Chondrocyte (in vitro differentiated cells): ENCODE measurements around the gene SRPX. TPM values are rescaled to one million over a fixed set of nuclear protein-coding genes. Genes with fewer than 3 reads are reported as not detected.

ENCODE experiments used
- DNase-seq: peaks from one replicate; pipeline ENCODE4 v3.0.0; 2021; ENCODE audit warnings: mixed read lengths, low spot score
- H3K27ac Mint-ChIP-seq: one replicate; pipeline ENCODE4 v1.8.0; 2021; ENCODE audit warnings: mild to moderate bottlenecking, moderate library complexity, mixed read lengths; ENCODE audit not compliant: unreplicated experiment
- H3K27me3 Mint-ChIP-seq: 2 replicates; pipeline ENCODE4 v1.8.0; 2021; ENCODE audit warnings: low read depth, mixed read lengths
- H3K36me3 Mint-ChIP-seq: 2 replicates; pipeline ENCODE4 v1.8.0; 2021; ENCODE audit warnings: low read depth, mixed read lengths
- H3K4me1 Mint-ChIP-seq: 2 replicates; pipeline ENCODE4 v1.8.0; 2021; ENCODE audit warnings: low read depth, mild to moderate bottlenecking, mixed read lengths
- H3K4me3 Mint-ChIP-seq: one replicate; pipeline ENCODE4 v1.8.0; 2021; ENCODE audit warnings: mild to moderate bottlenecking, moderate library complexity, mixed read lengths; ENCODE audit not compliant: unreplicated experiment
- H3K9me3 Mint-ChIP-seq: 2 replicates; pipeline ENCODE4 v1.8.0; 2021; ENCODE audit warnings: low read depth, mixed read lengths
- total RNA-seq: library from RNA; stranded (reverse); gene quantifications from 3 replicates; pipeline ENCODE4 v1.2.1, GENCODE V29; 2021
- TF ChIP-seq, protein P1 (sequence below): fragments of 200-600 bp; sonication (generic); IDR thresholded peaks from 2 replicates; pipeline ENCODE4 v1.5.0; 2021; ENCODE audit warnings: antibody characterized with exemption, mild to moderate bottlenecking, moderate library complexity

Gene SRPX
- total RNA-seq, 1 donor from 2014 or later, result 35.8 TPM

DNA sequence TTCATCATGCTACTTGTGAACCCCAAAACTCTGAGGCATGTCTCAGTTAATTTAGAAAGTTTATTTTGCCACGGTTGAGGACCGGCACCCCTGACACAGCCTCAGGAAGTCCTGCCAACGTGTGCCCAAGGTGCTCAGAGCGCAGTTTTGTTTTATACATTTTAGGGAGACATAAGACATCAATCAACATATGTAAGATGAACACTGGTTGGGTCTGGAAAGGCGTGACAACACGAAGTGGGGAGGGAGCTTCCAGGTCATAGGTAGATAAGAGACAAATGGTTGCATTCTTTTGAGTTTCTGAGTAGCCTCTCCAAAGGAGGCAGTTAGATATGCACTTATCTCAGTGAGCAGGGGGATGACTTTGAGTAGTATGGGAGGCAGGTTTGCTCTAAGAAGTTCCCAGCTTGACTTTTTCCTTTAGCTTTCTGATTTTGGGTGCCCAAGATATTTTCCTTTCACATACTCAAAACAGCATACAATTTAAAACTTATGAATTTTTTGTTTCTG lies 115.4 kb downstream of the SRPX start:
- TF ChIP-seq, protein P1, sequence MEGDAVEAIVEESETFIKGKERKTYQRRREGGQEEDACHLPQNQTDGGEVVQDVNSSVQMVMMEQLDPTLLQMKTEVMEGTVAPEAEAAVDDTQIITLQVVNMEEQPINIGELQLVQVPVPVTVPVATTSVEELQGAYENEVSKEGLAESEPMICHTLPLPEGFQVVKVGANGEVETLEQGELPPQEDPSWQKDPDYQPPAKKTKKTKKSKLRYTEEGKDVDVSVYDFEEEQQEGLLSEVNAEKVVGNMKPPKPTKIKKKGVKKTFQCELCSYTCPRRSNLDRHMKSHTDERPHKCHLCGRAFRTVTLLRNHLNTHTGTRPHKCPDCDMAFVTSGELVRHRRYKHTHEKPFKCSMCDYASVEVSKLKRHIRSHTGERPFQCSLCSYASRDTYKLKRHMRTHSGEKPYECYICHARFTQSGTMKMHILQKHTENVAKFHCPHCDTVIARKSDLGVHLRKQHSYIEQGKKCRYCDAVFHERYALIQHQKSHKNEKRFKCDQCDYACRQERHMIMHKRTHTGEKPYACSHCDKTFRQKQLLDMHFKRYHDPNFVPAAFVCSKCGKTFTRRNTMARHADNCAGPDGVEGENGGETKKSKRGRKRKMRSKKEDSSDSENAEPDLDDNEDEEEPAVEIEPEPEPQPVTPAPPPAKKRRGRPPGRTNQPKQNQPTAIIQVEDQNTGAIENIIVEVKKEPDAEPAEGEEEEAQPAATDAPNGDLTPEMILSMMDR, result no peak
- H3K36me3 Mint-ChIP-seq, result no peaks in the 10 kb centered on the region
- H3K9me3 Mint-ChIP-seq, result peaks cover 9% of the 10 kb centered on the region
- no peak for DNase-seq
- H3K27me3 Mint-ChIP-seq, result no peaks in the 10 kb centered on the region
- no peak overlapping the region for H3K4me3 Mint-ChIP-seq
- H3K4me1 Mint-ChIP-seq, result no peaks in the 10 kb centered on the region
- H3K27ac Mint-ChIP-seq, result no peak overlapping the region

DNA sequence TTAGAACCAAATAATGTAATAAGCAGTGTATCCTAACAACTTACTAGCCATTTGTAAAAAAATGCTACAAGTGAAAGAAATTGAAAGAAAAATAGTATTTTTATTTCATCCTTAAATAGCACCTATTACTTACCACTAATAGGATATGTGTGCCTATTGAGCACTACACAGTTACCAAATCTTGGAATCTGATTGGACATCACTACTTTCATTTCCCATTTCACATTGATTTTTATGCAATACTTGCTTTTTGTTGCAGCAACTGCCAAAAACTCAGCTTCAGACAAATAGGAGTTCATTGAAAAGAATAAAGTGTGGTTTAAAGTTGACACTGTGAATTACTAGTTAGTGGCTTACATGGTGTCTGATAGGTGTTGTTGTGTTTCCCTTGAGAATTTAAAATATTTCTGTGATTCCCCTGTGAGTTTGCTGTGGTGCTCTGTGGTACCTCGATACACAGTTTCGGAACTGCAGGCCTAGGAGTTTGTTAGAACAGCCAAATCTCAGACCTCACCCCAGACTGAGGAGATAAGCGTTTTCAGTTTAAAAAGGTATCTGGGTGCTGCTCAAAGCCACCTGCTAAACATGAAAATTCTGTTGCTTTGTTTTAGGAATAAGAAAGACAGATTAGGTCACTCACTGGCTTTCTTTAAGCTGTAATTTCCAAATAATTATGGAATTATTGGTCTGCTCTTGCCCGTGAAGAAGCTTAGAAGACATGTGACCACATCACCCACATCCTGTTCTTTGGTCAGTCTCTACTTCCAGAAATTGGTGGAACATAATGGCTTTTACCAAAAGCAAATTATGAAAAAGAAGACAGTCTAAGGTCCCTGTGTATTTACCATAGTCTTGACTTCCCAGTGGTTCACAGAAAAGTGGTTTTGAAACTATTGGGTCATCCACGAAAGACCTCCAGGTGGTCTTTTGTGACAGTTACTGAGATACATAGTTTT lies 116.5 kb downstream of the SRPX start:
- TF ChIP-seq, protein P1, result no peak
- Mint-ChIP-seq H3K4me1 (no peaks in the 10 kb centered on the region), H3K4me3 (no peak overlapping the region), H3K27me3 (no peaks in the 10 kb centered on the region), H3K27ac (no peak overlapping the region), H3K36me3 (no peaks in the 10 kb centered on the region), H3K9me3 (peaks cover 14% of the 10 kb centered on the region)
- DNase-seq, result no peak

- Mint-ChIP-seq H3K36me3 (no peaks in the 10 kb centered on the region), H3K4me1 (no peaks in the 10 kb centered on the region), H3K27ac (no peak overlapping the region), H3K27me3 (no peaks in the 10 kb centered on the region), H3K4me3 (no peak overlapping the region), H3K9me3 (peaks cover 19% of the 10 kb centered on the region)
- DNase-seq, result no peak
- TF ChIP-seq, protein P1, result no peak
Measured at GRCh38 chrX:38102875-38103274, 117.8 kb downstream of the SRPX start.

DNA sequence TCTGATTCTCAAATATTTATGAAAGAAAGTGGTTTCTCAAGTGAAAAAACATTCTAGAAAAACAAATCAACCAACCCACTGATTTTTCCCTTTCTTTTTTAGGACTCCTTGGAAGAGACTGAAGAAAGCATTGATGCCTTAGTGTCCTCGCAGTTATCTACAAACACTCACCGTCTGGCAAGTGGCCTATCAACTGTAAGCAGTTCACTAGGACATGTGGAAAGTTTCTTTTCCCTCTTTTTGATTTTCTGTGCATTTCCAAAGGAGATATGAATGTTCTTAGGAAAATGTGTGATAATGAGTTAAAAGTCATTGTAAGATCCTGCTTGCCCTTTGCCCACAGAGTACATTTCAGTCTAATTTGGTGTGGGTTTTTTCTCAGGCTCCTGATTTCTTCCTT lies 118.4 kb downstream of the SRPX start:
- Mint-ChIP-seq H3K27ac (no peak overlapping the region), H3K4me1 (no peaks in the 10 kb centered on the region), H3K36me3 (no peaks in the 10 kb centered on the region), H3K4me3 (no peak overlapping the region), H3K27me3 (no peaks in the 10 kb centered on the region), H3K9me3 (peaks cover 19% of the 10 kb centered on the region)
- TF ChIP-seq, protein P1, result no peak
- no peak for DNase-seq

DNA sequence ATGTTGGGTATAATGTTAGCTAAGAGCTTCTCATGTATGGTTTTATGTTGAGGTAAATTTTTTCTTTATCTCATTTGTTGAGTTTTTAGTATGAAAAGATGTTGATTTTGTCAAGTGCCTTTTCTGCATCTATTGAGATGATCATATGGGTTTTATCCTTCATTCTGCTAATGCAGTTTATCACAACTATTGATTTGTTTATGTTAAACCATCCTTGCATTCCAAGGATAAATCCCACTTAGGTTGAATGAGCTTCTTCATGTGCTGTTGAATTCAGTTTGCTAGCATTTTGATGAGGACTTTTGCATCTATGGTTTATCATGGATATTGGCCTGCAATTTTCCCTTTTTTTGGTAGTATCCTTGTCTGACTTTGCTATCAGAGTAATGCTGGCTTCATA lies 121.0 kb downstream of the SRPX start:
- TF ChIP-seq, protein P1, result no peak
- Mint-ChIP-seq H3K27ac (no peak overlapping the region), H3K4me3 (no peak overlapping the region), H3K27me3 (no peaks in the 10 kb centered on the region), H3K4me1 (peaks cover 3% of the 10 kb centered on the region), H3K9me3 (peaks cover 19% of the 10 kb centered on the region), H3K36me3 (no peaks in the 10 kb centered on the region)
- no peak for DNase-seq

Other genes starting within 250 kb of the SRPX start
- gene SYTL5, start 214.3 kb downstream of the SRPX start, total RNA-seq, result 0.26 to 0.92 TPM (median 0.27 TPM) in 3 replicates
- 2.9 to 3.3 TPM (median 3.1 TPM) in 3 replicates for gene RPGR, start 106.6 kb upstream of the SRPX start, total RNA-seq
- gene OTC, start 131.7 kb upstream of the SRPX start, total RNA-seq, result not detected in 3 replicates